Astrocyte (in vitro differentiated cells and primary cell): Measurements from ENCODE around the gene KLHDC8A. TPM values are rescaled to one million over a fixed set of nuclear protein-coding genes. Genes with fewer than 3 reads are reported as not detected.

Experiments
- DNase-seq: peaks from one replicate; pipeline ENCODE4 v3.0.0-alpha.2; 2010; ENCODE audit warnings: low read depth
- FAIRE-seq: peaks from 2 replicates; lab custom pipeline; 2011; peaks lifted over from hg19 to GRCh38; lab: Jason Lieb, UNC
- H2AFZ ChIP-seq: 2 replicates; pipeline ENCODE4 v1.6.0; 2012; ENCODE audit warnings: low read depth, low read length, inconsistent platforms
- H3K27ac ChIP-seq: 2 replicates; pipeline ENCODE4 v1.5.1; 2011; ENCODE audit warnings: low read depth, low read length, inconsistent platforms
- H3K27me3 ChIP-seq: 2 replicates; pipeline ENCODE4 v1.6.0; 2011; ENCODE audit warnings: low read length, inconsistent platforms; ENCODE audit not compliant: insufficient read depth
- H3K36me3 ChIP-seq: 2 replicates; pipeline ENCODE4 v1.5.1; 2011; ENCODE audit warnings: low read length, inconsistent platforms; ENCODE audit not compliant: insufficient read depth
- H3K4me1 ChIP-seq: 2 replicates; pipeline ENCODE4 v1.5.1; 2011; ENCODE audit warnings: low read length, inconsistent platforms; ENCODE audit not compliant: insufficient read depth
- H3K4me2 ChIP-seq: 2 replicates; pipeline ENCODE4 v1.6.0; 2012; ENCODE audit warnings: low read length, inconsistent platforms
- H3K4me3 ChIP-seq: 2 replicates; pipeline ENCODE4 v1.5.1; 2011; ENCODE audit warnings: low read depth, mild to moderate bottlenecking, low read length, inconsistent platforms; ENCODE audit not compliant: insufficient read depth
- H3K79me2 ChIP-seq: 2 replicates; pipeline ENCODE4 v1.6.0; 2012; ENCODE audit warnings: mild to moderate bottlenecking, low read length, inconsistent platforms; ENCODE audit not compliant: insufficient read depth
- H3K9ac ChIP-seq: 2 replicates; pipeline ENCODE4 v1.6.0; 2012; ENCODE audit warnings: mild to moderate bottlenecking, low read length, inconsistent platforms
- H3K9me3 ChIP-seq: 2 replicates; pipeline ENCODE4 v1.5.1; 2012; ENCODE audit warnings: low read depth, mild to moderate bottlenecking, low read length, inconsistent platforms; ENCODE audit not compliant: insufficient read depth
- H4K20me1 ChIP-seq: 2 replicates; pipeline ENCODE4 v1.6.0; 2012; ENCODE audit warnings: low read length, inconsistent platforms; ENCODE audit not compliant: insufficient read depth
- H3K27ac Mint-ChIP-seq: one replicate; pipeline ENCODE4 v1.8.0; 2021; ENCODE audit warnings: mild to moderate bottlenecking, mixed read lengths; ENCODE audit not compliant: unreplicated experiment
- H3K27me3 Mint-ChIP-seq: one replicate; pipeline ENCODE4 v1.8.0; 2021; ENCODE audit warnings: low read depth, mixed read lengths; ENCODE audit not compliant: unreplicated experiment
- H3K36me3 Mint-ChIP-seq: one replicate; pipeline ENCODE4 v1.8.0; 2021; ENCODE audit warnings: low read depth, mixed read lengths; ENCODE audit not compliant: unreplicated experiment
- H3K4me1 Mint-ChIP-seq: one replicate; pipeline ENCODE4 v1.8.0; 2021; ENCODE audit warnings: low read depth, mixed read lengths; ENCODE audit not compliant: unreplicated experiment
- H3K4me3 Mint-ChIP-seq: one replicate; pipeline ENCODE4 v1.8.0; 2021; ENCODE audit warnings: mild to moderate bottlenecking, moderate library complexity, mixed read lengths; ENCODE audit not compliant: unreplicated experiment
- H3K9me3 Mint-ChIP-seq: one replicate; pipeline ENCODE4 v1.8.0; 2021; ENCODE audit warnings: mild to moderate bottlenecking, mixed read lengths; ENCODE audit not compliant: unreplicated experiment
- EZH2 ChIP-seq: IDR thresholded peaks from 2 replicates; pipeline ENCODE4 v1.6.1; 2012; ENCODE audit warnings: mild to moderate bottlenecking, low read length, inconsistent platforms; ENCODE audit not compliant: insufficient read depth
- total RNA-seq: library from RNA; stranded (reverse); gene quantifications from 2 replicates; pipeline ENCODE4 v1.2.1, GENCODE V29; 2021
- TF ChIP-seq, protein P1 (sequence below): IDR thresholded peaks from 2 replicates; pipeline ENCODE4 v1.5.1; 2011; ENCODE audit warnings: low read depth, mild to moderate bottlenecking, inconsistent platforms, low read length, moderate library complexity; ENCODE audit not compliant: insufficient read depth

Gene KLHDC8A
- total RNA-seq, 1 donor from 2014 or later, result 0.39 TPM

DNA sequence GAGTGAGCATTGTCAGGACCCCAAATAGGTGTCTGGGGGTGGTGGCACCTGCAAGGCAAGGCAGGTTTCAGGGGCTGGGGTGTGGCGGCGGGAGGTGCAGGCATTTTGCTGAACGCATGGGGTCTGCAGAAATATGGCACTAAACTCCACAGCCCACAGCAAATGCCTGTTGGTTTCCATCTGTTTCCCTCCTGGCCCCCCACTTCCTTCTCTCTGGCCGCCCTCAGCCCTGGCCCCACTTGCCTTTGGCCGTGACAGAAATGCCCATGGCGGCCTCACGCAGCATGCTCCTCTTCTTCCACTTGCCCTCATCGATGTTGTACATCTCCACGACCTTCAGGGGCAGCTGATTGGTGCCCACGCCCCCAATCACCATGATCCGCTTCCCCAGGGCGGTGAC, 13.7 kb downstream of the KLHDC8A start:
- TF ChIP-seq, protein P1, sequence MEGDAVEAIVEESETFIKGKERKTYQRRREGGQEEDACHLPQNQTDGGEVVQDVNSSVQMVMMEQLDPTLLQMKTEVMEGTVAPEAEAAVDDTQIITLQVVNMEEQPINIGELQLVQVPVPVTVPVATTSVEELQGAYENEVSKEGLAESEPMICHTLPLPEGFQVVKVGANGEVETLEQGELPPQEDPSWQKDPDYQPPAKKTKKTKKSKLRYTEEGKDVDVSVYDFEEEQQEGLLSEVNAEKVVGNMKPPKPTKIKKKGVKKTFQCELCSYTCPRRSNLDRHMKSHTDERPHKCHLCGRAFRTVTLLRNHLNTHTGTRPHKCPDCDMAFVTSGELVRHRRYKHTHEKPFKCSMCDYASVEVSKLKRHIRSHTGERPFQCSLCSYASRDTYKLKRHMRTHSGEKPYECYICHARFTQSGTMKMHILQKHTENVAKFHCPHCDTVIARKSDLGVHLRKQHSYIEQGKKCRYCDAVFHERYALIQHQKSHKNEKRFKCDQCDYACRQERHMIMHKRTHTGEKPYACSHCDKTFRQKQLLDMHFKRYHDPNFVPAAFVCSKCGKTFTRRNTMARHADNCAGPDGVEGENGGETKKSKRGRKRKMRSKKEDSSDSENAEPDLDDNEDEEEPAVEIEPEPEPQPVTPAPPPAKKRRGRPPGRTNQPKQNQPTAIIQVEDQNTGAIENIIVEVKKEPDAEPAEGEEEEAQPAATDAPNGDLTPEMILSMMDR, result no peak
- TF ChIP-seq EZH2, result no peak
- no peaks in the 10 kb centered on the region for H3K36me3 ChIP-seq
- Mint-ChIP-seq H3K27me3 (peaks cover 32% of the 10 kb centered on the region), H3K36me3 (no peaks in the 10 kb centered on the region), H3K4me3 (peak overlapping the region; percentile 43), H3K27ac (no peak overlapping the region), H3K4me1 (peaks cover 6% of the 10 kb centered on the region), H3K9me3 (no peaks in the 10 kb centered on the region)
- DNase-seq (no peak), FAIRE-seq (no peak)
- H3K4me3 ChIP-seq, result no peak overlapping the region
- peaks cover 7% of the 10 kb centered on the region for H3K4me1 ChIP-seq
- no peaks in the 10 kb centered on the region for H4K20me1 ChIP-seq
- H3K79me2 ChIP-seq, result no peaks in the 10 kb centered on the region
- no peak overlapping the region for H3K9ac ChIP-seq
- peaks cover 21% of the 10 kb centered on the region for H3K27me3 ChIP-seq
- no peak overlapping the region for H3K27ac ChIP-seq
- H2AFZ ChIP-seq, result peak overlapping the region; percentile 47
- no peaks in the 10 kb centered on the region for H3K9me3 ChIP-seq
- peak overlapping the region; percentile 84 for H3K4me2 ChIP-seq

DNA sequence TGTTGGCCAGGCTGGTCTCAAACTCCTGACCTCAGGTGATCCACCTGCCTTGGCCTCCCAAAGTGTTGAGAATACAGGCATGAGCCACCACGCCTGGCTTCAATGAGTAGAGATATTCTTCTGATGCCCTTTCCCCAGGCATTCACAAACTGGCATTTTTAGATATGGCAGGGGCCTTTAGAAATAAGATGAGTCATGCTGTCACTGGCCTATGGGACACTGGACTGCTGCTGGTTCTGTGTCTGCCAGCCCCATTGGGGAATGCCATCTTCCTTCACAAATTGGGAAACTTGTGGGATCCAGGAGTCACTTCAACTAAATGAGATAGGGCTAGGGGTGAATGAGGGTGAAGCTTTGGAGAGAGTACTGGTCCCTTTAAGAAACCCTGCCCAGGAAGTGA, 16.0 kb downstream of the KLHDC8A start:
- Histone ChIP-seq H3K36me3 (no peaks in the 10 kb centered on the region), H2AFZ (no peak overlapping the region), H3K27ac (no peak overlapping the region), H3K9ac (no peak overlapping the region), H4K20me1 (no peaks in the 10 kb centered on the region), H3K4me3 (no peak overlapping the region), H3K4me2 (no peak overlapping the region), H3K4me1 (peaks cover 7% of the 10 kb centered on the region), H3K27me3 (peaks cover 27% of the 10 kb centered on the region), H3K79me2 (no peaks in the 10 kb centered on the region), H3K9me3 (no peaks in the 10 kb centered on the region)
- no peak for DNase-seq
- Mint-ChIP-seq H3K27me3 (peaks cover 47% of the 10 kb centered on the region), H3K36me3 (no peaks in the 10 kb centered on the region), H3K4me1 (no peaks in the 10 kb centered on the region), H3K9me3 (no peaks in the 10 kb centered on the region), H3K27ac (no peak overlapping the region), H3K4me3 (no peak overlapping the region)
- no peak for TF ChIP-seq EZH2
- TF ChIP-seq, protein P1, result no peak
- no peak for FAIRE-seq

DNA sequence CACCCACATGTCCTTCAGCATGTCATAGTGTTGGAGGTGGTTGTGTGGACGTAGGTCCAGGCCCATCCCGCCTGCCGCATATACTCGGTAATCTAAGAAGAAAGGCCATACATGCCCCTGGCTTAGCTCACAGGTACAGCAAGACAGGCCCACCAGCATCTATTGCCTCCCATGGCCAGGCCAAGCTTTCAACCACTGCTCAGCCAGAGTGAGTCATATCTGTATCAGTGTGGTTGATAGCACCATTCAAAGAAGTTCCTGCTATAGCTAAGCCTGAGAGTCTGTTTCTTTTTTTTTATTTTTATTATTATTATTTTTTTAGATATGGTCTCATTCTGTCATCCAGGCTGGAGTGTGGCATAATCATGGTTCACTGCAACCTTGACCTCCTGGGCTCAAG, 17.0 kb downstream of the KLHDC8A start:
- H3K79me2 ChIP-seq, result no peaks in the 10 kb centered on the region
- H2AFZ ChIP-seq, result no peak overlapping the region
- FAIRE-seq, result no peak
- H3K9me3 Mint-ChIP-seq, result no peaks in the 10 kb centered on the region
- no peaks in the 10 kb centered on the region for H3K4me1 Mint-ChIP-seq
- H3K9me3 ChIP-seq, result no peaks in the 10 kb centered on the region
- no peak overlapping the region for H3K27ac ChIP-seq
- H3K4me1 ChIP-seq, result peaks cover 7% of the 10 kb centered on the region
- TF ChIP-seq EZH2, result no peak
- H3K9ac ChIP-seq, result no peak overlapping the region
- no peak for DNase-seq
- no peaks in the 10 kb centered on the region for H3K36me3 Mint-ChIP-seq
- no peak overlapping the region for H3K4me3 Mint-ChIP-seq
- H3K36me3 ChIP-seq, result no peaks in the 10 kb centered on the region
- H3K27ac Mint-ChIP-seq, result no peak overlapping the region
- H3K4me2 ChIP-seq, result no peak overlapping the region
- H3K4me3 ChIP-seq, result no peak overlapping the region
- no peaks in the 10 kb centered on the region for H4K20me1 ChIP-seq
- peaks cover 41% of the 10 kb centered on the region for H3K27me3 Mint-ChIP-seq
- peaks cover 24% of the 10 kb centered on the region for H3K27me3 ChIP-seq
